Measurements from ENCODE around the gene SHOX.

Gene SHOX

GRCh38 chrX:643241-643595, 12.6 kb downstream of the SHOX start:
- no peak overlapping the region for H3K27ac ChIP-seq
- TF ChIP-seq CTCF (IDR thresholded peaks at IDR 0.05): no peak
- no peak for TF ChIP-seq ZFX (IDR thresholded peaks at IDR 0.05; ENCODE audit: borderline replicate concordance)

- H3K27ac ChIP-seq: no peak overlapping the region
- TF ChIP-seq ZFX (IDR thresholded peaks at IDR 0.05; ENCODE audit: borderline replicate concordance) (no peak), CTCF (IDR thresholded peaks at IDR 0.05) (no peak)
Measured at GRCh38 chrX:643911-644303, 13.3 kb downstream of the SHOX start.

- no peak for TF ChIP-seq CTCF (IDR thresholded peaks at IDR 0.05)
- TF ChIP-seq ZFX (IDR thresholded peaks at IDR 0.05; ENCODE audit: borderline replicate concordance): no peak
- H3K27ac ChIP-seq: no peak overlapping the region
Measured at GRCh38 chrX:644304-645281, 14.0 kb downstream of the SHOX start.

- H3K27ac ChIP-seq: no peak overlapping the region
- TF ChIP-seq CTCF (IDR thresholded peaks at IDR 0.05): no peak
- TF ChIP-seq ZFX (IDR thresholded peaks at IDR 0.05; ENCODE audit: borderline replicate concordance): no peak
Measured at GRCh38 chrX:646228-646495, 15.6 kb downstream of the SHOX start.

GRCh38 chrX:646796-647195, 16.2 kb downstream of the SHOX start:
- no peak overlapping the region for H3K27ac ChIP-seq
- TF ChIP-seq ZFX (IDR thresholded peaks at IDR 0.05; ENCODE audit: borderline replicate concordance) (no peak), CTCF (IDR thresholded peaks at IDR 0.05) (no peak)

- TF ChIP-seq CTCF (IDR thresholded peaks at IDR 0.05) (no peak), ZFX (IDR thresholded peaks at IDR 0.05; ENCODE audit: borderline replicate concordance) (no peak)
- H3K27ac ChIP-seq: no peak overlapping the region
Measured at GRCh38 chrX:649166-649565, 18.6 kb downstream of the SHOX start.

- no peak overlapping the region for H3K27ac ChIP-seq
- TF ChIP-seq CTCF (IDR thresholded peaks at IDR 0.05) (no peak), ZFX (IDR thresholded peaks at IDR 0.05; ENCODE audit: borderline replicate concordance) (no peak)
Measured at GRCh38 chrX:650324-650723, 19.7 kb downstream of the SHOX start.
